NB4 (cell line): ENCODE data around the gene SOX6.

Experiments used
- DNase-seq: peaks from one replicate; pipeline ENCODE4 v3.0.0; 2010; ENCODE audit warnings: low read depth
- H3K4me3 ChIP-seq: one replicate; pipeline ENCODE4 v1.5.1; 2011; ENCODE audit warnings: mild to moderate bottlenecking, low read depth, low read length, moderate library complexity
- MYC ChIP-seq: IDR thresholded peaks from 2 replicates; pipeline ENCODE4 v1.6.1; 2011; ENCODE audit warnings: low read depth, low read length
- POLR2A ChIP-seq: IDR thresholded peaks from 2 replicates; pipeline ENCODE4 v1.6.1; 2011; ENCODE audit warnings: mild to moderate bottlenecking; ENCODE audit not compliant: insufficient read length; ENCODE audit errors: extremely low read depth
- TF ChIP-seq, protein P1 (sequence below): IDR thresholded peaks from 2 replicates; pipeline ENCODE4 v1.6.1; 2011; ENCODE audit warnings: low read depth, low read length
- TF ChIP-seq, protein P2 (sequence below): IDR thresholded peaks from one replicate; pipeline ENCODE4 v1.5.1; 2012; ENCODE audit warnings: low read depth, low read length

Gene SOX6

DNA sequence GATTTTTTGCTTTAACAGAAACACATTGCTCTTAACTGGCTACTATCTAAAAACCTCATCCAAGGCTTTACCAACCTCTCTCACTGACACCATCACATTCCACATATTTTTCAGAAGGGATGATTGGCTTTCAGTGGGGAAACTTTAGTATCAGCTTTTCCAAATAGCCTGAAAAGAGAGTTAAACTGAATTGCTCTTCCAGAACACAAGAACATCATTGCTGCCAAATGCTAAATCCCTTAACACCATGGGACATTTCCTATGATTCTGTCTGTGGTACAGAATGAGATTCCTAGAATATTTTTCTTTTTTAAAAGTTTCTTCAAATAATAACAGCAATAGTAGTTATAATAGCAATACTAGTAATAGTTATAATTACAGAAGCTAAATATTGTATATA, 45.4 kb downstream of the SOX6 start:
- TF ChIP-seq, protein P1, sequence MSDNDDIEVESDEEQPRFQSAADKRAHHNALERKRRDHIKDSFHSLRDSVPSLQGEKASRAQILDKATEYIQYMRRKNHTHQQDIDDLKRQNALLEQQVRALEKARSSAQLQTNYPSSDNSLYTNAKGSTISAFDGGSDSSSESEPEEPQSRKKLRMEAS: no peak
- TF ChIP-seq, protein P2, sequence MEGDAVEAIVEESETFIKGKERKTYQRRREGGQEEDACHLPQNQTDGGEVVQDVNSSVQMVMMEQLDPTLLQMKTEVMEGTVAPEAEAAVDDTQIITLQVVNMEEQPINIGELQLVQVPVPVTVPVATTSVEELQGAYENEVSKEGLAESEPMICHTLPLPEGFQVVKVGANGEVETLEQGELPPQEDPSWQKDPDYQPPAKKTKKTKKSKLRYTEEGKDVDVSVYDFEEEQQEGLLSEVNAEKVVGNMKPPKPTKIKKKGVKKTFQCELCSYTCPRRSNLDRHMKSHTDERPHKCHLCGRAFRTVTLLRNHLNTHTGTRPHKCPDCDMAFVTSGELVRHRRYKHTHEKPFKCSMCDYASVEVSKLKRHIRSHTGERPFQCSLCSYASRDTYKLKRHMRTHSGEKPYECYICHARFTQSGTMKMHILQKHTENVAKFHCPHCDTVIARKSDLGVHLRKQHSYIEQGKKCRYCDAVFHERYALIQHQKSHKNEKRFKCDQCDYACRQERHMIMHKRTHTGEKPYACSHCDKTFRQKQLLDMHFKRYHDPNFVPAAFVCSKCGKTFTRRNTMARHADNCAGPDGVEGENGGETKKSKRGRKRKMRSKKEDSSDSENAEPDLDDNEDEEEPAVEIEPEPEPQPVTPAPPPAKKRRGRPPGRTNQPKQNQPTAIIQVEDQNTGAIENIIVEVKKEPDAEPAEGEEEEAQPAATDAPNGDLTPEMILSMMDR: no peak
- no peak for TF ChIP-seq MYC
- TF ChIP-seq POLR2A: no peak
- no peak overlapping the region for H3K4me3 ChIP-seq
- no peak for DNase-seq

DNA sequence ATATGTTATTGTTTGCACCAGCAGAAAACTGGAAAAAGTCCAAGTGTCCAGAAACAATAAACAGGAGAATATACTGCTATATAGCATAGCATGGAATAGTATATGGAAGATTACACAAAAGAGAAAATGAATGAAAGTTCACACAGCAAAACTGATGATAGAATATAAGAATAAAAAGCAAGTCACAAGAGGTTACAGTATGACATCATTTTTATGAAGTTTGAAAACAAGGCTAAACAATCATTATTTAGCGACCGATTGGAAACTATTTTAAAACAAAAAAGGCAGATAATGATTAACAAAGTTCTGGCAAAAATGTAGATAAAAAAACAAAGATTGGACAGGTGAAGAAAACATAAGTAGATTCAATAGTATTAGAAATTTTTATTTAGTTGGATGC, 47.1 kb downstream of the SOX6 start:
- H3K4me3 ChIP-seq: no peak overlapping the region
- TF ChIP-seq POLR2A: no peak
- TF ChIP-seq, protein P2: no peak
- no peak for DNase-seq

DNA sequence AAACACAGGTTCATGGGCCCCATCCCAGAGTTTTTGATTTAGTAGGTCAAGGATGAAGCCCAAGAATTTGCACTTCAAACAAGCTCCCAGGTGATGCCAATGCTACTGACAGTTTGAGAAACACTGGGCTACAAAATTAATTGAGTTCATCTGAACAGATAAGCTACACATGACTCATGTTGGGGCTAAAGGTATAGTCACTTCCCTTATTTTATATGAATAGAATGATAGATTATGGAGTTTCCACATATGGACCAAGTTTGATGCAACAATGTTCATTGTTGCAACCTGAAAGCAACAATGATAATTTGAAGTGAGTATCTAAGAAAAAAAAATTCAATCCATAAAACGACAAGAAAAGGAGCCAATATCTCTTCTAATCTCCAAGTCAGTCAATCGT, 54.9 kb downstream of the SOX6 start:
- TF ChIP-seq, protein P1: no peak
- no peak for TF ChIP-seq POLR2A
- TF ChIP-seq, protein P2: no peak
- TF ChIP-seq MYC: no peak
- no peak overlapping the region for H3K4me3 ChIP-seq
- DNase-seq: no peak

DNA sequence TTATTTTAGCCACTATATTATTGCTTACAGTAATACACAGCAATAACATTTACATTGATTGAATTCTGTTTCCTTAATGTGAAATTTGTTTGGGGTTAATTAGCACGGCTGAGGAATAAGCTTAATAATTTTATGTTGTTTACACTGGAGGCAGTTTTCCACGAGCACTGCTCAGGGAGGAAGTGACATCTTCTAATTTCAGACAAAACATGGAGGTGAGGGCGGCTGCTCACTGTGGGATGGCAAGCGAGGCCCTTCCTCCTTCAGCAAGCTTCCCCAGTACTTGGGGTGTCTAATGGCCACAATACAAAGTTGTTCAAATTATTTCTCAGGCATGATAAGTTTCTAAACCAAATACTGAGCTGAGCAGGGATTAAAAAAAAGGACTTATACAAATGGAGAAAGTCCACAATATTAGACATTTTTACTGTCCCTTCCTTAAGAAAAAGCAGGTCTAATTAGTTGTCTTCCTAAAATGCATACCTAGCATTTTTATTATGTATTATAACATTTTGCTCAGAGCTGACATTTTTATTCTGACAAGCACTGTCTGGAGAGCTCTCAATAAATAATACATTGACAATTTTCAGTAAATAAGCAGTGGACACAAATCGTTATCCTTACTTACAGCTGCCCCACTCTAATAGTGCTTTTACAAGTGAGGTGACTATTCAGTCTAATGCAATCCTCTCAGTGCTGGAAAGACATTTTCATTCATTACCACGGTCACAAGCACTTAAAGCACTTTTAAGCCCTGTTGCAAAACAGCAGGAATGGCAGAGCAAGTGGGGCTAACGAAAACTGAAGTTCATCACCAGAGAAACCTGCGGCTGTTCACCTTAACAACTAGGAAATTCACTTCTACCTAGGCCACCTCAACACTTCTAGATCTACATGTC, 56.2 kb downstream of the SOX6 start:
- TF ChIP-seq, protein P1: no peak
- no peak for TF ChIP-seq POLR2A
- TF ChIP-seq, protein P2: no peak
- TF ChIP-seq MYC: no peak
- no peak overlapping the region for H3K4me3 ChIP-seq
- no peak for DNase-seq

DNA sequence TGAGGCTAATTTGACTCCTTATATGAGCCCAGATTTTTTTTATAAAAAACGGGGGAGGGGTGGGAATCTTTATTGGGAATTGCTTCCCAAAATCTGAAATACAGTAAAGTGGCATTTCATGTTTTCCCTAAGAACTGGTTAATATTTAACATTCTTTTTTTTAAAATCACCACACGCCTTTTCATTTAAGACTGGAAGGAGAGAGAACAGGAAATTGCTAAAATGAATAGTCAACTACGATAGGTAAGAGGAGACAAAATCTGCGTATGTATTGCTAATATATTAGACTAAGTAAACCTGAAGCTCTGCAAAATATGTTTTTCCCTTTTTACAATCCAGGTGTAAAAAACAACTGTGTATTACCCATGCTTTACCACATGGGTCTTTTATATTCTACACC, 57.0 kb downstream of the SOX6 start:
- H3K4me3 ChIP-seq: no peak overlapping the region
- TF ChIP-seq, protein P2: no peak
- TF ChIP-seq POLR2A (no peak), MYC (no peak)
- TF ChIP-seq, protein P1: no peak
- DNase-seq: no peak
